Measurements from ENCODE around the gene CREB3L2. TPM values are rescaled to one million over a fixed set of nuclear protein-coding genes. Genes with fewer than 3 reads are reported as not detected.

CREB3L2 gene
- total and polyA plus RNA-seq, 2 of the 13 experiments (the other 11 are each of a cell fraction or from before 2014, with no cell fraction given): 22.1 to 41.1 TPM

GRCh38 chr7:137882806-137883205 lies 119.1 kb downstream of the CREB3L2 start:
- CTCF ChIA-PET (ENCODE audit: low intra/inter-chr PET ratio, low total read pairs): no interaction called here
- no TSS peak for BruUV-seq (replicated peaks)
- peaks cover 44 to 93% of the 10 kb centered on the region in 2 experiments for H3K36me3 ChIP-seq (replicated peaks in 1 of 2; ENCODE audit: control insufficient read depth in 1 of 2, insufficient read depth in 2 of 2, low read length in 2 of 2)

GRCh38 chr7:137882261-137882668 lies 119.6 kb downstream of the CREB3L2 start:
- Histone ChIP-seq H2AFZ (ENCODE audit: low read length) (no peak overlapping the region), H3K9ac (ENCODE audit: insufficient read depth, low read depth, low read length) (no peak overlapping the region), H3K4me2 (ENCODE audit: low read depth, low read length) (no peak overlapping the region), H3K27me3 (ENCODE audit: control insufficient read depth in 1 of 2, insufficient read depth in 2 of 2, low read length in 2 of 2) (no peaks in the 10 kb centered on the region), H3K79me2 (ENCODE audit: insufficient read depth, low read length) (no peaks in the 10 kb centered on the region), H3K36me3 (replicated peaks in 1 of 2; ENCODE audit: control insufficient read depth in 1 of 2, insufficient read depth in 2 of 2, low read length in 2 of 2) (peaks cover 45 to 96% of the 10 kb centered on the region in 2 experiments), H3K27ac (ENCODE audit: extremely low read length, insufficient read depth, low read length) (no peak overlapping the region), H3K4me3 (replicated peaks in 1 of 3; ENCODE audit: insufficient read depth in 1 of 3, low read depth in 2 of 3, low read length in 3 of 3) (no peak overlapping the region), H3K4me1 (ENCODE audit: insufficient read depth, low read length) (no peaks in the 10 kb centered on the region), H3K9me3 (ENCODE audit: low read length) (no peaks in the 10 kb centered on the region), H4K20me1 (ENCODE audit: insufficient read depth, low read length) (no peaks in the 10 kb centered on the region; the same call in 1 of the 2 replicates)
- no peak for DNase-seq (ENCODE audit: low spot score)
- no CpG with 5 or more reads among the region's 5 CpGs for WGBS (ENCODE audit: low lambda C conversion rate)
- intact Hi-C loops (cut with micrococcal nuclease; ENCODE audit: unreplicated experiment): no loop called here
- ChIA-PET CTCF (ENCODE audit: low intra/inter-chr PET ratio, low total read pairs) (no interaction called here), POLR2A (no interaction called here)
- no peak for ATAC-seq
- BruUV-seq (replicated peaks): no TSS peak
- FAIRE-seq: no peak
- in situ Hi-C loops (cut with HindIII; ENCODE audit: extremely low pct_ligation_motif_present, low pct_unique_long_range_greater_than_20kb): no loop called here
- TF ChIP-seq HOXA5 (CRISPR knock-in tag; IDR thresholded peaks at IDR 0.05) (no peak), RBM22 (optimal IDR thresholded peaks at IDR 0.05; ENCODE audit: low read length) (peak; percentile 73)

More at GRCh38 chr7:137882806-137883205, 119.1 kb downstream of the CREB3L2 start:
- POLR2A ChIA-PET: no interaction called here
- TF ChIP-seq ZNF180 (CRISPR knock-in tag; IDR thresholded peaks at IDR 0.05; ENCODE audit: borderline replicate concordance, low read depth) (no peak), SP5 (CRISPR knock-in tag; IDR thresholded peaks at IDR 0.05; ENCODE audit: borderline replicate concordance, low read depth) (no peak), CEBPG (CRISPR knock-in tag; IDR thresholded peaks at IDR 0.05) (no peak), RAD21 (CRISPR knock-in tag; IDR thresholded peaks at IDR 0.05) (no peak), ZBTB34 (CRISPR knock-in tag; IDR thresholded peaks at IDR 0.05) (no peak), FOXO1 (CRISPR knock-in tag; IDR thresholded peaks at IDR 0.05) (no peak), ZNF570 (CRISPR knock-in tag; IDR thresholded peaks at IDR 0.05; ENCODE audit: borderline replicate concordance) (no peak)
- FAIRE-seq (no peak), DNase-seq (ENCODE audit: low spot score) (no peak), ATAC-seq (no peak)
- in situ Hi-C loops (cut with HindIII; ENCODE audit: extremely low pct_ligation_motif_present, low pct_unique_long_range_greater_than_20kb): no loop called here
- no peak overlapping the region for H3K4me3 ChIP-seq (replicated peaks in 1 of 3; ENCODE audit: insufficient read depth in 1 of 3, low read depth in 2 of 3, low read length in 3 of 3)
- no peaks in the 10 kb centered on the region for H3K27me3 ChIP-seq (ENCODE audit: control insufficient read depth in 1 of 2, insufficient read depth in 2 of 2, low read length in 2 of 2)
- no peaks in the 10 kb centered on the region; the same call in 1 of the 2 replicates for H4K20me1 ChIP-seq (ENCODE audit: insufficient read depth, low read length)
- no peaks in the 10 kb centered on the region for H3K4me1 ChIP-seq (ENCODE audit: insufficient read depth, low read length)
- intact Hi-C loops (cut with micrococcal nuclease; ENCODE audit: unreplicated experiment): no loop called here
- H3K27ac ChIP-seq (ENCODE audit: extremely low read length, insufficient read depth, low read length): no peak overlapping the region
- no peaks in the 10 kb centered on the region for H3K9me3 ChIP-seq (ENCODE audit: low read length)
- H3K4me2 ChIP-seq (ENCODE audit: low read depth, low read length): no peak overlapping the region
- H3K79me2 ChIP-seq (ENCODE audit: insufficient read depth, low read length): no peaks in the 10 kb centered on the region
- no peak overlapping the region for H3K9ac ChIP-seq (ENCODE audit: insufficient read depth, low read depth, low read length)
- H2AFZ ChIP-seq (ENCODE audit: low read length): no peak overlapping the region
